HepG2 (cell line): ENCODE data around the gene TPD52L2. TPM values are rescaled to one million over a fixed set of nuclear protein-coding genes. Genes with fewer than 3 reads are reported as not detected.
A peak's percentile ranks its signal among the peaks of the same experiment; 100 is the strongest.

ENCODE experiments used
- CBX1 ChIP-seq: IDR thresholded peaks from one replicate; pipeline ENCODE4 v1.6.1; 2016; ENCODE audit warnings: antibody characterized with exemption, low read depth
- CBX5 ChIP-seq: sonication (generic); formaldehyde crosslinking; IDR thresholded peaks from 2 replicates; pipeline ENCODE4 v1.4.0; 2020; ENCODE audit warnings: missing genetic modification reagents, borderline replicate concordance
- CREB1 ChIP-seq, 2 experiments: fragments of 450-650 bp in 1 of 2; IDR thresholded peaks; 2 replicates each; pipeline ENCODE4 v1.6.1; 2016 to 2017; ENCODE audit warnings: control low read depth in 1 of 2, mild to moderate bottlenecking in 1 of 2, missing compliant biosample characterization in 1 of 2, missing genetic modification characterization in 1 of 2
- ELF1 ChIP-seq: sonication (generic); formaldehyde crosslinking; IDR thresholded peaks from 2 replicates; pipeline ENCODE4 v1.4.0; 2020; ENCODE audit warnings: missing genetic modification reagents
- GTF3A ChIP-seq: sonication (generic); formaldehyde crosslinking; conservative IDR thresholded peaks from 2 replicates; pipeline ENCODE4 v1.4.0; 2020; ENCODE audit warnings: mild to moderate bottlenecking, missing genetic modification reagents
- HDAC1 ChIP-seq: sonication (generic); formaldehyde crosslinking; IDR thresholded peaks from 2 replicates; pipeline ENCODE4 v1.5.1; 2020; ENCODE audit warnings: mild to moderate bottlenecking, missing genetic modification reagents
- HOXA3 ChIP-seq: sonication (generic); formaldehyde crosslinking; IDR thresholded peaks from 2 replicates; pipeline ENCODE4 v1.5.0; 2020; ENCODE audit warnings: missing genetic modification reagents
- MAF1 ChIP-seq: sonication (generic); formaldehyde crosslinking; IDR thresholded peaks from 2 replicates; pipeline ENCODE4 v1.5.0; 2020; ENCODE audit warnings: missing genetic modification reagents, borderline replicate concordance
- ONECUT2 ChIP-seq: sonication (generic); formaldehyde crosslinking; IDR thresholded peaks from 2 replicates; pipeline ENCODE4 v1.4.0; 2020; ENCODE audit warnings: missing genetic modification reagents
- PLRG1 ChIP-seq: fragments of 450-650 bp; conservative IDR thresholded peaks from 2 replicates; pipeline ENCODE4 v1.6.1; 2016
- POLR2AphosphoS2 ChIP-seq: IDR thresholded peaks from 2 replicates; pipeline ENCODE4 v1.6.1; 2011; ENCODE audit warnings: low read depth, low read length, improper control_type of control experiment
- SOX6 ChIP-seq, 2 experiments: fragments of 450-650 bp in 1 of 2; sonication (generic) in 1 of 2; formaldehyde crosslinking in 1 of 2; IDR thresholded peaks; 2 replicates each; pipeline versions ENCODE4 v1.4.0 to v1.6.1; 2017 to 2020; ENCODE audit warnings: antibody characterized with exemption in 1 of 2, mild to moderate bottlenecking in 1 of 2, missing genetic modification reagents in 1 of 2
- U2AF2 ChIP-seq: fragments of 200-400 bp; formaldehyde crosslinking; IDR thresholded peaks from 2 replicates; pipeline ENCODE4 v1.6.1; 2017; ENCODE audit warnings: low read depth, mild to moderate bottlenecking, low read length
- ZNF343 ChIP-seq: sonication (generic); formaldehyde crosslinking; IDR thresholded peaks from 2 replicates; pipeline ENCODE4 v1.4.0; 2020; ENCODE audit warnings: mild to moderate bottlenecking, missing genetic modification reagents
- ZNF557 ChIP-seq: sonication (generic); formaldehyde crosslinking; IDR thresholded peaks from 2 replicates; pipeline ENCODE4 v1.4.0; 2020; ENCODE audit warnings: missing genetic modification reagents
- ZNF660 ChIP-seq: sonication (generic); formaldehyde crosslinking; IDR thresholded peaks from 2 replicates; pipeline ENCODE4 v1.5.1; 2020; ENCODE audit warnings: mild to moderate bottlenecking, low read depth, missing genetic modification reagents, borderline replicate concordance
- ZNF792 ChIP-seq: IDR thresholded peaks from 2 replicates; pipeline ENCODE4 v1.6.1; 2016
- ZZZ3 ChIP-seq: sonication (generic); formaldehyde crosslinking; IDR thresholded peaks from 2 replicates; pipeline ENCODE4 v1.4.0; 2020; ENCODE audit warnings: missing genetic modification reagents, mild to moderate bottlenecking, borderline replicate concordance
- polyA plus RNA-seq, 8 experiments: library from polyadenylated mRNA; depleted of rRNA in 3 of 8; stranded (reverse) in 7 of 8; unstranded in 1 of 8; fragments of >200 nt; fragmentation: Illumina TruSeq in 4 of 8; extraction: Trizol in 4 of 8; gene quantifications; 2 replicates each; pipeline versions ENCODE4 v1.2.1 to v1.2.3, GENCODE V29; 2011 to 2016; ENCODE audit warnings: low read depth in 4 of 8, missing spikeins in 1 of 8, mixed read lengths in 1 of 8; ENCODE audit not compliant: insufficient read depth in 1 of 8
- total RNA-seq, 5 experiments: library from RNA; depleted of rRNA; stranded (reverse); fragments of >200 nt; fragmentation: Illumina TruSeq; extraction: Trizol; gene quantifications; 2 replicates each; pipeline ENCODE4 v1.2.3, GENCODE V29; 2016; ENCODE audit warnings: low read depth in 1 of 5
- TF ChIP-seq, protein P1 (sequence below): sonication (generic); formaldehyde crosslinking; IDR thresholded peaks from 2 replicates; pipeline ENCODE4 v1.5.1; 2020; ENCODE audit warnings: missing genetic modification reagents, mild to moderate bottlenecking, borderline replicate concordance
- TF ChIP-seq, protein P2 (sequence below): sonication (generic); formaldehyde crosslinking; IDR thresholded peaks from 2 replicates; pipeline ENCODE4 v1.8.0; 2022; ENCODE audit warnings: mild to moderate bottlenecking, missing genetic modification reagents, borderline replicate concordance
- TF ChIP-seq, protein P3 (sequence below): IDR thresholded peaks from 2 replicates; pipeline ENCODE4 v1.6.1; 2012; ENCODE audit warnings: inconsistent platforms
- TF ChIP-seq, protein P4 (sequence below): sonication (generic); formaldehyde crosslinking; IDR thresholded peaks from 2 replicates; pipeline ENCODE4 v1.8.1; 2023; ENCODE audit warnings: missing genetic modification reagents, inconsistent platforms, borderline replicate concordance
- TF ChIP-seq, protein P5 (sequence below): sonication (generic); formaldehyde crosslinking; IDR thresholded peaks from 2 replicates; pipeline ENCODE4 v1.9.0; 2021; ENCODE audit warnings: missing genetic modification reagents, mild to moderate bottlenecking, borderline replicate concordance
- TF ChIP-seq, protein P6 (sequence below): sonication (generic); IDR thresholded peaks from 2 replicates; pipeline ENCODE4 v1.6.1; 2016; ENCODE audit warnings: low read depth, borderline replicate concordance

TPD52L2 gene
- total and polyA plus RNA-seq, 2 of the 13 experiments (the other 11 are each of a cell fraction or from before 2014, with no cell fraction given), result 156 to 184 TPM

DNA sequence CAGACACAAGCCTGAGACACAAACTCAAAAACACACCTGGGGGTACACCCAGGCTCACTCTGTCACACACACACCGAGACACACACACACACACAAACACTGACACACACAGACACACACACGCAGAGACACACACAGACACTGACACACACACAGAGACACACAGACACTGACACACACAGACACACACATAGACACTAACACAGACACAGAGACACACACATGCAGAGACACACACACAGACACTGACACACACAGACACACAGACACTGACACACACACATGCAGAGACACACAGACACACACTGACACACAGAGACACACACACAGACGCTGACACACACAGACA is 18.2 kb upstream of the TPD52L2 start (continued):
- TF ChIP-seq MAF1 (no peak), ZNF343 (CRISPR knock-in tag) (no peak), SOX6 (IDR thresholded peaks at IDR 0.05) (peak; percentile 83; the same call in 1 of the 2 replicates), SOX6 (CRISPR knock-in tag; IDR thresholded peaks at IDR 0.05) (no peak), ONECUT2 (CRISPR knock-in tag) (no peak), ZNF792 (CRISPR knock-in tag) (no peak), ZNF557 (no peak), HDAC1 (CRISPR knock-in tag) (no peak), HOXA3 (CRISPR knock-in tag) (no peak), ZZZ3 (CRISPR knock-in tag) (no peak; the same call in 1 of the 2 replicates), CBX1 (no peak), U2AF2 (no peak), CREB1 (IDR thresholded peaks at IDR 0.05) (peak; percentile 58; the same call in 1 of the 2 replicates), CREB1 (CRISPR knock-in tag; IDR thresholded peaks at IDR 0.05) (no peak), CBX5 (0 out of 2 replicates have a peak, but pooled peaks have one; percentile 16), POLR2AphosphoS2 (no peak), ZNF660 (no peak), ELF1 (CRISPR knock-in tag) (no peak), PLRG1 (peak; percentile 98; the same call in 1 of the 2 replicates), GTF3A (CRISPR knock-in tag) (no peak)
- TF ChIP-seq, protein P1, sequence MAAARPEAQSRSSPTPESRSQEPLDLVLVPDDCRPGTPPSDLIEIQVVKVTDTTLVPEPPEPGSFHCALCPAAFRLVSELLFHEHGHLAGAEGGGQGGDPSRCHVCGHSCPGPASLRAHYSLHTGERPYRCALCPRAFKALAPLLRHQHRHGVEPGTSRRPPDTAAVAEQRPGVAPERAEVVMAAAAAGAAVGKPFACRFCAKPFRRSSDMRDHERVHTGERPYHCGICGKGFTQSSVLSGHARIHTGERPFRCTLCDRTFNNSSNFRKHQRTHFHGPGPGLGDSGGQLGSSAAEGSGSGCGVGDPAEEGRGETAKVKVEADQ (CRISPR knock-in tag), result no peak
- TF ChIP-seq, protein P2, sequence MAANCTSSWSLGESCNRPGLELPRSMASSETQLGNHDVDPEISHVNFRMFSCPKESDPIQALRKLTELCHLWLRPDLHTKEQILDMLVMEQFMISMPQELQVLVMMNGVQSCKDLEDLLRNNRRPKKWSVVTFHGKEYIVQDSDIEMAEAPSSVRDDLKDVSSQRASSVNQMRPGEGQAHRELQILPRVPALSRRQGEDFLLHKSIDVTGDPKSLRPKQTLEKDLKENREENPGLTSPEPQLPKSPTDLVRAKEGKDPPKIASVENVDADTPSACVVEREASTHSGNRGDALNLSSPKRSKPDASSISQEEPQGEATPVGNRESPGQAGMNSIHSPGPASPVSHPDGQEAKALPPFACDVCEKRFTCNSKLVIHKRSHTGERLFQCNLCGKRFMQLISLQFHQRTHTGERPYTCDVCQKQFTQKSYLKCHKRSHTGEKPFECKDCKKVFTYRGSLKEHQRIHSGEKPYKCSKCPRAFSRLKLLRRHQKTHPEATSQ (CRISPR knock-in tag), result no peak
- TF ChIP-seq, protein P3, sequence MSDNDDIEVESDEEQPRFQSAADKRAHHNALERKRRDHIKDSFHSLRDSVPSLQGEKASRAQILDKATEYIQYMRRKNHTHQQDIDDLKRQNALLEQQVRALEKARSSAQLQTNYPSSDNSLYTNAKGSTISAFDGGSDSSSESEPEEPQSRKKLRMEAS, result no peak
- TF ChIP-seq, protein P4, sequence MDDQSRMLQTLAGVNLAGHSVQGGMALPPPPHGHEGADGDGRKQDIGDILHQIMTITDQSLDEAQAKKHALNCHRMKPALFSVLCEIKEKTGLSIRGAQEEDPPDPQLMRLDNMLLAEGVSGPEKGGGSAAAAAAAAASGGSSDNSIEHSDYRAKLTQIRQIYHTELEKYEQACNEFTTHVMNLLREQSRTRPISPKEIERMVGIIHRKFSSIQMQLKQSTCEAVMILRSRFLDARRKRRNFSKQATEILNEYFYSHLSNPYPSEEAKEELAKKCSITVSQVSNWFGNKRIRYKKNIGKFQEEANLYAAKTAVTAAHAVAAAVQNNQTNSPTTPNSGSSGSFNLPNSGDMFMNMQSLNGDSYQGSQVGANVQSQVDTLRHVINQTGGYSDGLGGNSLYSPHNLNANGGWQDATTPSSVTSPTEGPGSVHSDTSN (CRISPR knock-in tag), result no peak
- TF ChIP-seq, protein P5, sequence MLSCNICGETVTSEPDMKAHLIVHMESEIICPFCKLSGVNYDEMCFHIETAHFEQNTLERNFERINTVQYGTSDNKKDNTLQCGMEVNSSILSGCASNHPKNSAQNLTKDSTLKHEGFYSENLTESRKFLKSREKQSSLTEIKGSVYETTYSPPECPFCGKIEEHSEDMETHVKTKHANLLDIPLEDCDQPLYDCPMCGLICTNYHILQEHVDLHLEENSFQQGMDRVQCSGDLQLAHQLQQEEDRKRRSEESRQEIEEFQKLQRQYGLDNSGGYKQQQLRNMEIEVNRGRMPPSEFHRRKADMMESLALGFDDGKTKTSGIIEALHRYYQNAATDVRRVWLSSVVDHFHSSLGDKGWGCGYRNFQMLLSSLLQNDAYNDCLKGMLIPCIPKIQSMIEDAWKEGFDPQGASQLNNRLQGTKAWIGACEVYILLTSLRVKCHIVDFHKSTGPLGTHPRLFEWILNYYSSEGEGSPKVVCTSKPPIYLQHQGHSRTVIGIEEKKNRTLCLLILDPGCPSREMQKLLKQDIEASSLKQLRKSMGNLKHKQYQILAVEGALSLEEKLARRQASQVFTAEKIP, result no peak
- TF ChIP-seq, protein P6, sequence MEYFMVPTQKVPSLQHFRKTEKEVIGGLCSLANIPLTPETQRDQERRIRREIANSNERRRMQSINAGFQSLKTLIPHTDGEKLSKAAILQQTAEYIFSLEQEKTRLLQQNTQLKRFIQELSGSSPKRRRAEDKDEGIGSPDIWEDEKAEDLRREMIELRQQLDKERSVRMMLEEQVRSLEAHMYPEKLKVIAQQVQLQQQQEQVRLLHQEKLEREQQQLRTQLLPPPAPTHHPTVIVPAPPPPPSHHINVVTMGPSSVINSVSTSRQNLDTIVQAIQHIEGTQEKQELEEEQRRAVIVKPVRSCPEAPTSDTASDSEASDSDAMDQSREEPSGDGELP, result no peak
